ENCODE results near the gene HS3ST3B1. TPM values are rescaled to one million over a fixed set of nuclear protein-coding genes. Genes with fewer than 3 reads are reported as not detected.
A peak's percentile ranks its signal among the peaks of the same experiment; 100 is the strongest.

HS3ST3B1 gene
- total and polyA plus RNA-seq, 8 donors: 0.30 to 2.8 (median 1.5) TPM

DNA sequence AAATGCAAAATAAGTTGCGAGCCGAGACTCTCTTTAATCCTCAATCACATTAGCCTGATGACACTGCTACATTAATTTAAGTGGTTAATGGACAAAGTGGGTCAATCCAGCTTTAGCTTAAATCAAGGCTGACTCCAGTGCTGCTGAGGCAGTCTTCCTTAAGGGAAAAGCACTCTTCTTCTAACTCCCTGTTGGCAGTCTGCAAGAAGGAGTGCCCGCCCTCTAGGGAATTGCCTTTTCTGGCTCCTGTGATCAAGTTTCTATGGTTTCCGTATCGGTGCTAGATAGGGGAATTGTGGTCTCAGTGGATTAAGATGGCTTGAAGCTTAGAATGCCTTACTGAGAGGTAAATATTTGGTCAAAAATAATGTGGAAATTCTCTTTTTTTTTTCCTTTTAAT is 41.0 kb downstream of the HS3ST3B1 start:
- H3K27ac ChIP-seq: no peak overlapping the region
- intact Hi-C loops (cut with DNase I): no loop called here
- H3K4me1 ChIP-seq: no peaks in the 10 kb centered on the region
- TF ChIP-seq CTCF (IDR thresholded peaks at IDR 0.05): no peak
- no peak overlapping the region for H3K4me3 ChIP-seq
- ATAC-seq (no peak), DNase-seq (no peak), FAIRE-seq (no peak)
- WGBS, 2 donors: 23 to 33% methylated on average over 5 of the region's 5 CpGs
- H3K9me3 ChIP-seq: no peaks in the 10 kb centered on the region
- no peaks in the 10 kb centered on the region for H3K36me3 ChIP-seq
- H3K27me3 ChIP-seq: no peaks in the 10 kb centered on the region

DNA sequence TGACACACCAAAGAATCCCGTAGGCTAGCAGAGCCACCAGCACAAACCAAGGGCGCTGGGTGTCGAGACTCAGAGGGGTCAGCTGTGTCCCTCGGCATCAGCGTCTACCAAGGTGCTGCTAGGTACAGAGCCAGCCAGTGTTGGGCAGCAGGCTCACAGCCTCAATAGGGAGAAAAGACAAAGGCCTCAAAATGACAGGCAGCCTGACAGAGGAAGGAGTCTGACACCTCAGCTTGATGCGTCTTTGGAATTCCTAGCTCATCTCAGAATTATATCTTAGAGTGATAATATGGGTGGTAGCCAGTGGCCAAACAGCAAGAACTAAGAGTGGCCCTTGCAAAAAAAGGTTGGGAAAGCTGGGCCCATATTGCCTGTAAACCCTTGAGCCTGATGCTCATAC is 45.9 kb downstream of the HS3ST3B1 start:
- no peak for ATAC-seq

GRCh38 chr17:14351493-14351892 is 50.6 kb downstream of the HS3ST3B1 start:
- 88 to 90% methylated on average over 3 of the region's 3 CpGs for WGBS, 2 donors
- Histone ChIP-seq H3K27ac (peak overlapping the region in 1 of 4 donors; percentile 8), H3K9me3 (no peaks in the 10 kb centered on the region), H3K36me3 (no peaks in the 10 kb centered on the region), H3K4me3 (no peak overlapping the region), H3K27me3 (no peaks in the 10 kb centered on the region), H3K4me1 (no peaks in the 10 kb centered on the region)
- FAIRE-seq (no peak), ATAC-seq (peak in 2 of 4 donors; percentile 59 to 69), DNase-seq (no peak)
- intact Hi-C loops (cut with DNase I): no loop called here
- TF ChIP-seq CTCF (IDR thresholded peaks at IDR 0.05): no peak

More for the DNA sequence above, 45.9 kb downstream of the HS3ST3B1 start:
- H3K4me3 ChIP-seq: no peak overlapping the region
- H3K36me3 ChIP-seq: no peaks in the 10 kb centered on the region
- no peak for TF ChIP-seq CTCF (IDR thresholded peaks at IDR 0.05)
- no peak for FAIRE-seq
- intact Hi-C loops (cut with DNase I): no loop called here
- H3K27ac ChIP-seq: no peak overlapping the region
- H3K4me1 ChIP-seq: no peaks in the 10 kb centered on the region
- DNase-seq: no peak
- H3K9me3 ChIP-seq: no peaks in the 10 kb centered on the region
- H3K27me3 ChIP-seq: no peaks in the 10 kb centered on the region
- WGBS, 2 donors: 78 to 87% methylated on average over 6 of the region's 6 CpGs

DNA sequence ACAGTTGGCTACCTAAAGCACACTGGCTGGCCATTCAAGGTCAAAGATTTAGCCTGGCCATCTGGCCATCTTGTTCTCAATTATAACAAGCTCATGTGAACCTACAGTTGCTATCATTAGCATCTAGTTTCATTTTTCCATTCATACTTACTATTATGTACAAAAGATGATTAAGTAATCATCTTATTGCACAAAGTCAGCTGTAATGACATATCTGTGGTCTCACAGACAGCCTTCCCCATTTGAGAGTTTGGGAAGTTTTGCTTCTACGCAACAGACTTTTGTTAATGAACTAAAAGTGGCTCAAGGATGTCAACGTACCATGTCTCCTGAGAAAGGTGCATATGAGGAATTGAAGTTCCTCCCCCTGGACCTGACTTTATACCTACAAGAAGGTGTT is 51.3 kb downstream of the HS3ST3B1 start:
- peak overlapping the region in 1 of 4 donors; percentile 8 for H3K27ac ChIP-seq

More for the DNA sequence above, 51.3 kb downstream of the HS3ST3B1 start:
- Histone ChIP-seq H3K36me3 (no peaks in the 10 kb centered on the region), H3K27me3 (no peaks in the 10 kb centered on the region), H3K4me3 (no peak overlapping the region), H3K4me1 (no peaks in the 10 kb centered on the region), H3K9me3 (no peaks in the 10 kb centered on the region)
- FAIRE-seq: no peak
- WGBS, 2 donors: 84 to 88% methylated on average over 2 of the region's 2 CpGs
- no peak for TF ChIP-seq CTCF (IDR thresholded peaks at IDR 0.05)
- intact Hi-C loops (cut with DNase I): no loop called here
- peak in 2 of 4 donors; percentile 48 to 65 for ATAC-seq
- DNase-seq: no peak
